HL-60 (cell line): ENCODE measurements around the gene FCN1.

Experiments
- DNase-seq, 2 experiments: peaks; one replicate each; pipeline ENCODE4 v3.0.0-alpha.2; 2010 to 2020; ENCODE audit warnings: low read depth in 1 of 2, low spot score in 1 of 2
- H3K27ac ChIP-seq: fragments of 250-450 bp; sonication (Bioruptor Pico); replicated peaks from 2 replicates; pipeline ENCODE4 v1.5.1; 2020; ENCODE audit warnings: mild to moderate bottlenecking, moderate library complexity
- H3K27me3 ChIP-seq: fragments of 250-450 bp; sonication (Bioruptor Pico); 2 replicates; pipeline ENCODE4 v1.5.1; 2021; ENCODE audit warnings: mild to moderate bottlenecking, moderate library complexity; ENCODE audit not compliant: insufficient read depth, poor library complexity, severe bottlenecking
- H3K4me3 ChIP-seq: replicated peaks from 2 replicates; pipeline ENCODE4 v1.5.1; 2011; ENCODE audit warnings: mild to moderate bottlenecking, control low read depth, low read length; ENCODE audit not compliant: insufficient read depth
- CTCF ChIP-seq: IDR thresholded peaks from one replicate; pipeline ENCODE4 v1.5.1; 2011; ENCODE audit warnings: low read length, control low read depth, inconsistent platforms; ENCODE audit not compliant: insufficient read depth
- GABPA ChIP-seq: IDR thresholded peaks from 2 replicates; pipeline ENCODE4 v1.6.1; 2012; ENCODE audit warnings: low read depth
- POLR2AphosphoS5 ChIP-seq: IDR thresholded peaks from 2 replicates; pipeline ENCODE4 v1.6.1; 2012; ENCODE audit warnings: low read depth
- REST ChIP-seq: IDR thresholded peaks from 2 replicates; pipeline ENCODE4 v1.6.1; 2012; ENCODE audit warnings: low read depth; ENCODE audit not compliant: insufficient replicate concordance
- SPI1 ChIP-seq: IDR thresholded peaks from 2 replicates; pipeline ENCODE4 v1.6.1; 2012; ENCODE audit warnings: low read depth, mild to moderate bottlenecking, borderline replicate concordance

FCN1 gene

DNA sequence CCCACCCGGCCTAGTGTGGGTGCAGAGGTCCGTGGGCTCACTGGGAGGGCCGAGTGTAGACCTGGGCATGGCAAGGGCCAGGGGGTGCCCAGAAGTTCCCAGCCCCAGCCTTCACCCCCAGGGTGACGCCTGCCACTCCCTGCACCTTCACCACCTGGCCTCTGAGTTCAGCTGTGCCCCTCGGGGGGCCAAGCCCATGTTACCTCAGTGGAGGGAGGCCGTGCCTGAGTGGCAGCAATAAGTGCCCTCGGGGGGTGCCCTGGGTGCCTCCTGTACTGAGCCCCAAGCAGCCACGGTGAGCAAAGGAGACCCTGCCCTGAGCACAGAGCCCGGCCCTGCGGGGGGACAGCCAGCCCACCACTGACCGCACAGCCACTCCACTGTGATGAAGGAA lies 47.4 kb downstream of the FCN1 start:
- no peak for DNase-seq
- Histone ChIP-seq H3K4me3 (no peak overlapping the region), H3K27ac (no peak overlapping the region), H3K27me3 (no peaks in the 10 kb centered on the region)
- TF ChIP-seq SPI1 (no peak), CTCF (no peak), POLR2AphosphoS5 (no peak), GABPA (no peak), REST (no peak)

GRCh38 chr9:134869554-134870300 lies 48.0 kb downstream of the FCN1 start:
- no peaks in the 10 kb centered on the region for H3K27me3 ChIP-seq

More at GRCh38 chr9:134869554-134870300, 48.0 kb downstream of the FCN1 start:
- Histone ChIP-seq H3K27ac (no peak overlapping the region), H3K4me3 (no peak overlapping the region)
- DNase-seq: no peak
- TF ChIP-seq POLR2AphosphoS5 (no peak), GABPA (no peak), REST (no peak), CTCF (no peak), SPI1 (no peak)
